NCI-H82 (cell line): ENCODE data around the gene ARHGEF5.
"Not testable (repeated sequence)": the region's sequence is repeated elsewhere in the genome, so short reads cannot be mapped to it uniquely, and the experiment has no call there.

Experiments
- DNase-seq: peaks from one replicate; lab custom pipeline; 2025; lab: John Stamatoyannopoulos, UW

The ARHGEF5 gene

DNA sequence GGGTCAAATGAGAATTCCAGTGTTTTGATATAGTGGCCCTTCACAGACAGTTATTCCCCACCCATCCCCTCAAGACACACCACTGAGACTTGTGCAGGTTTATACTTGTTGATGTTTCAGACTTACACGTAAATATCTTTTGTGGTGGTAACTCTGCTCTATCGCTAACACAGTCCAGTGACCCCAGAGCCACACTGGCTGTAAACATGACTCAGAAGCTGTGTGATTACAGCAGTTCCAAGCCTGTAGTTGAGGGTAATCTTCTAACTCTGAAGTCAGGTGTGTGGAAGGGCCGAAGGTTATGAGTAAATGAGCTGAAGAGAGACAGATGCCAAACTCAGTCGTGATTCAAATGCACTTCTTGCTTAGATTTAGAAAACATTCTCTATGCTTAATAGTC, 28.9 kb downstream of the ARHGEF5 start:
- DNase-seq, result no peak

DNA sequence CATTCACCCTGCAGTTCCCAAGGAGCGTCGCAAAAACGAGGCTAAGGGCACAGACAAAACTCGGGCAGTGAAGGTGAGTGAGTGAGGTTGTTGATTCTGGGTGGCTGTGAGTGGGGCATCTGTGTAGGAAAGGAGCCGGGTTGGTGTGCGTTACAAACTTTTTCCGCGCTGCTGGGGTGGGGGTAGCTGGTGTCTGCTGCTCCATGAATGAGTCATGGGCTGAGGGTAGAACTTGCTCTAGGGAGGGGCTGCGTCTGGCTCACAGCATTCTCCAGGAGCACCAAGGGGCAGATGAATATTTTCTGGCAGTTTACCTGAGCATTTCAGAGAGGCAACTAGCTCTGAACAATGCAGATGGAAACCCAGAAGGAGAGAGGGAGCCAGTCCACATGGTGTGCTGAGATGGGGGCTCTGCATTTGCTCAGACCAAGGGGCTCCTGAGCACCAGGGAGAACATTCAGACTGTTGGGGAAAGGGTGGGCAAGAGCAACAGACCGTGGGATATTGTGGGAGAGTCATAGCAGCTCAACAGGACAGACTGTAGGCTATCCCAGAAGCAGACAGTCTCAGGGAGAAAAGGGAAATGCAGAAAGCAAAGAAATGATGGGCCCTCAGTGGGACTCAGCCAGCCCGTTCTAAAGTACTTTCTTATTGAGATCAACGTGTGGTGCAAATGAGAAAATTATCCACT, 29.5 kb downstream of the ARHGEF5 start:
- no peak for DNase-seq

DNA sequence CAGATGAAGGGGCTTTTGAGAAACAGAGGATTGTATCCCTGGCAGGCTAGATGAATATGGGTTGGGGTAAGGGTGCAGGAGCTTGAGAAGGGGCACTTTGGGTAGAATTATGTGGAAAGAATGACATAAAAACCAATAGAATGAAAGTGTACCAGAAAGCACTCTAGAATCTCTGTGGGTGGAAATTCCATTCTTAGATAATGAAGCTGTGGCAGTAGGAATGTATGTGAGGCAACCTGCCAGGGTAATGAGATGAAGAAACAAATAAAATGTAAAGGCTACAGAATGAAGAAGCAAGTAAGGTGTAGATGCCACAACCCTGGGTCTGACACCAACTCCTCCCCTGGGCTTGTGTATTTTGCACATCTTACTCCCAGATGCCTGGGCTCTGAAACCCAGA, 31.5 kb downstream of the ARHGEF5 start:
- DNase-seq, result no peak

DNA sequence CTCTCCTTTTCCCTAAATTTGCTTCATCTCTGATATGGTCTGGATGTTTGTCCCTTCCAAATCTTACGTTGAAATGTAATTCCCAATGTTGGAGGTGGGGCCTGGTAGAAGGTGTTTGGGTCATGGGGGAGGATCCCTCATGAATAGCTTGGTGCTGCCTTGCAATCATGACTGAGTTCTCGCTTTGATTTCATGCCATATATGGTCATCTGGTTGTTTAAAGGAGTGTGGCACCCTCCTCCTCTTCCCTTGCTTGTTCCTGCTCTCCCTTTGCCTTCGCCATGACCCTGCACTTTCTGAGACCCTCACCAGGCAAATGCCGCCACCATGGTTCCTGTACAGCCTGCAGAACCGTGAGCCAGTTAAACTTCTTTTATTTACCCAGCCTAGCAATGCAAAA, 33.7 kb downstream of the ARHGEF5 start:
- DNase-seq, result no peak

DNA sequence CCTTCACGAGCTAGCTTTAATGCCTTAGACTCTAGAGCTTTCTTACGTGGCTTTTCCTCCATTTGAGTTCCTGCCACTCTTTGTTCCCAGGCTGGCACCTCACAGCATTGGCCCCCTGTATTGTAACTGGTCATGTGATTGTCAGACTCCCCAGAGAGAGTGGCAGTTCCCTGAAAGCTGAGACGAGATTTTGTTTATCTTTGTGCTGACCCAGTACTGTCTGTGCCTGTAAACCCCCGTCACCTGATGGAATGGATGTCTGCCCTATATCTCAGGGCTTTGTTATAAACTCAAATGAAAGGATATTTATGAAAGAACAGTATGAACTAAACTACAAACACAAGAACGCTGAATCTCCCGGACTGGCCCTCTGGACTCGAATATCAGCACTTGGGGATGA, 35.3 kb downstream of the ARHGEF5 start:
- DNase-seq, result no peak

DNA sequence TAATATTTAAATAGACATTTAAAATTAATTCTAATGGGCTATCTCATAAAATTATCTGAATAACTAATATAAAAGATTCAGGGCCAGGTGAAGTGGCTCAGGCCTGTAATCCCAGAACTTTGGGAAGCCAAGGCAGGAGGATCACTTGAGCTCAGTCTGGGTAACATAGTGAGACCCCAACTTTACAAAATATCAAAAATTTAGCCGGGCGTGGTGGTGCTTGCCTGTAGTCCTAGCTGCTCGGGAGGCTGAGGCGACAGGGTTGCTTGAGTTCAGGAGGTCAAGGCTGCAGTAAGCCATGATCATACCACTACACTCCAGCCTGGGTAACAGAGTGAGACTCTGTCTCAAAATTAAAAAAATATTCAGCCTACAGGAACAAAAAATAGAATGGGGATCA, 35.8 kb downstream of the ARHGEF5 start:
- no peak for DNase-seq

DNA sequence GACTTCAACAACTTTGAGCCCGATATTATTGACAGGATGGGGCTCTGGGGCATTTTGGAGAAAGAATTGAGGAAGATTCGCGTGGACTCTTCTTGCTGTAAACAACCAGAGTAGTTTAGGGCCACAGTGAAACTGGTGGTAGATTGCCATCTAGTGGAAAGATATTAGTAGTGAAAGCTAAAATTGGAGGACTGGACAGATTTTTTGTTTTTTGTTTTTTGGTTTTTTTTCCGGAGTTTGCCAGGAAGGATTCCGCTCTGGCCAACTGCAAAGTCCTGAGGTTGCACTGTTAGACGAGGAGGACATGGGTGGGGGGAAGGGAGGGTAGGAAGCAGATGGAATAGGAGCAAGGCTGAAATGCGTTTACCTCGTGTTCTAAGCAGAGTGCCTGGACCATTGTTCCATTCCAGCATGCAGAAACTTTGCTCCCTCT, 36.6 kb downstream of the ARHGEF5 start:
- DNase-seq, result peak; percentile 63

DNA sequence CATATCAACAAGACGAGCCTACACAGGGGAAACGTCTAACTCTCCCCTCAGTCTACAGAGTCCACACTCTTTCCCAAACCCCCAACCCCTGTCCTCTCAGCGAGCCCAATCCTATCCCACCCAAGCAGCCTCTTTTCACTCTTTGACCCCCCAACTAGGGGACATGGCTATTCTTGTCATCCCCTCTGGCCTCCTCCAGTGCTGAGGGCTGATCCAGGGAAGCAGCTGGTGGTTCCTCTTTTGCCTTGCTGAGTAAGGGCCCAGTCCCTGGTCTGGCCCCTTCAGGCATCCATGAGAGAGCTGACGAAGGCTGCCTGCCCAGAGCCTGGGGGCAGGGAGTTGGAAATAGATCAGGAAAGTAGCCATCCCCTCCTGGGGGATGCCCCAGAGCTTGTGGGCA, 41.9 kb downstream of the ARHGEF5 start:
- no peak for DNase-seq

DNA sequence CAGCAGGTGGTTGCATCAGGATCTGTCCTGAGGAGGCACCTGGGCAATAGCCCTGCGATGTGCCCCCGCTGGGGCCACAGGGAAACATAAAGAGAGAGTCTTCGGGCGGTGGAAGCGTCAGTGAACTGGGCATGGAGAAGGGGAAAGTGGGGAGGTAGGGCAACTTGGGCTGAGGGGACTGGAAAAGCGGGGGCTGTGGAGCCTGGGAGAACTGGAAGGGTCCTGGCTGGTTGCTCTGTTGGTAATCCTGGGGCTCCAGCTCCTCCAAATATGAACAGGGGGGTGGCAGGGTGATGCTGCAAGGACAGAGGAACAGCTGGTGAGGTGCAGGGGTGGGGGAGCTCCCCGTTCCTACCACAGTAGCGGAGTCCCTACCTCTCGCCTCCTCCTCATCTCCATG, 43.1 kb downstream of the ARHGEF5 start:
- DNase-seq, result no peak

DNA sequence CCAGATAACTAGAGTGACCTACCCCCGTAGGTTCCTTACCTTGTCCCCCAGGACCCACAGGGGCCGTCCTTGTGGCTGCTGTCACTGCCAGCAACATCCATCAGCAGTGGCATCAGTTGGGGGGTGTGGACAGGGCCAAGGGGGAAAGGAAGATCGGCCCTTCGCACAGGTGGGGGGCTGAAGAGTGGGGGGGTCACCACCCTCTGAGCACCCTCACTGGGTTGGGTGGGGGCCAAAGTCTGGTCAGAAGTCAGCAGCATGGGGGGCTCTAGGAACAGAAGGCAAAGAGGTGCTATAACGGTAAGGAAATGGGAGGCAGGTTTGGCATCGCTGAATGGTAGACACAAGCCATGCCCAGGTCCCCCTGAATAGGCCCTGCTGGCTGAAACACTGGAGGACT, 43.7 kb downstream of the ARHGEF5 start:
- no peak for DNase-seq

DNA sequence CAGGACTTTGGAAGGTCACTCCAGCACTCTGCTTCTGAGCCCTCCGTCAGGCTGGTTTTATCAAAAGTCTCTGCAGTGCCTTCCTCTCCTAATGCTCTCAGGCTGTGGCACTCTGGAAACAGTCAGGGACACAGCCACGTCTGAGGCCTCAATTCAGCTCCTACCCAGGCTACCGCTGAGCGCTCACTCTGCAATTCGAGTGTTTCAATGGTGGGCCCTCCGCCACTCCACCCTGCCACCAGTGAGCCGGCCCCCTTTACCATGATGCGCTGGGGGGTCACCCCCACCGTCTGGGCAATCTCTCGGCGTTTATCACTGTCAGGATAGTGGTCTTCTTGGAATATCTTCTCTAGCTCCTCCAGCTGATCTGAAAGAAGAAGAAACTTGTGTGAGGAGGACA, 44.7 kb downstream of the ARHGEF5 start:
- DNase-seq, result no peak

DNA sequence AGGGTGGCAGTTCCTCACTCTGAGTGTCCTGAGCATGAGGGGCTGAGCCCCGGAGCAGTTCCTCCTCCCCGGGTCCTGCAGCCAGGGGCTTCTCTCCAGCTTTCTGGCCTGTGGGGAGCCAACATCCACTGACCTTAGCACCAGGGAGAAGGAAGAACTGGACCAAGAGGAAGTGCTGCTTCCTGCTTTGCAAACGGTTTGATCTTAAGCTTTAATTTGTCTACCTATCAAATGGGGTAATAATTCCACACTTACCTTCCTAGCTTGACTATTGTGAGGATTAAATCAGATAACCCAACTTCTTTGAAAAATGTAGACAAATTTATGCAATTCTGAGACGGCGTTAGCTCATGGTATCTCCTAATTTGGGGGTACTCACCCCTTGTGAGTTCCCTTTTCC, 46.3 kb downstream of the ARHGEF5 start:
- no peak for DNase-seq

DNA sequence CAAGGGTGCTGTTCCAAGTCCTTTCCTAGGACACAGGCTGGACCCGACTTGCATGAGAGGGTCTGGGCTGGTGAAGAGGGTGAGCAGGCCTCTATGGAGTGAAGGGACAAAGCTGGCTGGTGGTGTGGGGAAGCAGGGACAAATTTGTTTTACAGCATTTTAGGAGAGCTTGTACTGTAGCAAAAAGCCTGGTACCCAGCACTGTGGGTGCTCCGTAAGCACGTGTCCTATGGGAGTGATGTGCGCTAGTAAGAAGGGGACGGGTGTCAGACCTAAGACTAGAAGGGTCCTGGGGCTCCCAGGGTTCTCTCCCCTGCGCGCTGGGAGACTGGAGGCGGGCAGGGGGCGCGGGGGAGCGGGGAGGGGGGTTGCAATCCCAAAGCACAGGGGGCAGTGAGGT, 47.9 kb downstream of the ARHGEF5 start:
- DNase-seq, result no peak

DNA sequence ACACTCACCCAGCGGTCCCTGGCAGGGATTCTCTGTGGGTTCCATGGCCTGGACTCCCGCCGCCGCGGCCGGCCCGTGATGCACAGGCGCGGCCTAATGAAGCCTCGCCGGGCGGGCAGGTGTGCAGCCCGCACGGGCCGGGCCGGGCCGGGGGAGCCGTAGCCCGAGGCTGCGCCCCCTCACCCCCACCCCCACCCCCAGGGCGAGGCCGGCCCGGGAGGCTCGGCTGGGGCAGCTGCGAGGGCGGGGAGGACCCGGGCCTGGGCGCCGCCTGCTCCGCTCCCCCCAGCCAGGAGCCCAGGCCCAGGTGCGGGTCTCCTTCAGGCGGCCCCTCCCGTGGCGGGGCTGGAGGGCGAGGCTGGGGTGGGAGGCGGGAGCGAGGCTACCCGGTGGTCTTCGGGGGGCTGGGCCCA, 48.5 kb downstream of the ARHGEF5 start, which contains the start of gene NOBOX:
Gene NOBOX (minus strand): TSS at position 45 of the 413 bp plus-strand sequence.
- no peak for DNase-seq

DNA sequence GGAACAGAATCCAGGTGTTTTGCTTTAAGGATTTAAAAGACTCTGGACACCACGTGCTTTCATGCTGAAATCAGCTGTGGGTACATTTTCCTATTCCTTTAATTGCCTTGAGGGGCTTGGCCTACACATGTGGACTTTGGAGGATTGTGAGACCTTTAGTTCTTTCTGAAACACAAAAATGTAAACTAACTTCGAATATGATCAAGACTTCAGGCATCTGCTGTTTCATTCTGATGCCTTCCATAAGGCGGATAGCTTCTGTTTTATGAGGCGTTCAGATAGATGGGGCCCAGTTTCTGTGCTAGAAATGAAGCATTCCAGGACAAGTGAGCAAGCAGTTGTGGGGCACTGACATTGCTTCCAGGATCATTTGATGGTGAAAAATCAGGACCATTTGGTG, 49.7 kb downstream of the ARHGEF5 start:
- DNase-seq, result no peak

DNA sequence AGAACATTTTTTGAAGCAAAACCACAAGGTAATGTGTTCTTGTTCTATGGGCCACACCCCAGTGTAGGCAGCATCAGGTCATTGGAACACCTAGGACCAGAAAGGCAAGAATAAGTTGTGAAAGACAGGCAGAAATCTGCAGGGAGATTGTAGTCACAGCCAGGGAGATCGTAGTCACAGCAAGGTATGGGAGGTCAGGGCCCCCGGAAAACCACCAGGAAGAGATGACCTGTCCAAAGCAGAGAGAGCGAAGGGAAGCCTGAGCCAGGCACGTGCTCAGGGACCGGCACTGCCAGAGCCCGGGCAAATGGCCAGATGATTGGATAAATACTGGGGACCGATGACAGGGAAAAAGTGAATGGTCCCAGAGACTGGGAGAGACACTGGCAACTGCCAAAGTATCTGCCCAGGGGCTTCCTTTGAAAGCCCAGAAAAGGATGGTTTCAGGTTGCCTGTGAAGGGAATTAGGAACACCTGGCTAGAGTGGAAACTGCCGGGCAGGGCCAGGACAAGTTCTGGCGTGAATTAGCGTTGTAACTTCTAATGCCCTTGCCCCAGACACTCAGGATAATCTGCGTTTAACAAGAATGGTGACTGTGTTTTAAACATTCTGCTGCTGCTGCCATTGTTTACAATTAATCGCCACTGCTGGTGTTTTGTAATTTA, 52.2 kb downstream of the ARHGEF5 start:
- DNase-seq, result peak; percentile 6

DNA sequence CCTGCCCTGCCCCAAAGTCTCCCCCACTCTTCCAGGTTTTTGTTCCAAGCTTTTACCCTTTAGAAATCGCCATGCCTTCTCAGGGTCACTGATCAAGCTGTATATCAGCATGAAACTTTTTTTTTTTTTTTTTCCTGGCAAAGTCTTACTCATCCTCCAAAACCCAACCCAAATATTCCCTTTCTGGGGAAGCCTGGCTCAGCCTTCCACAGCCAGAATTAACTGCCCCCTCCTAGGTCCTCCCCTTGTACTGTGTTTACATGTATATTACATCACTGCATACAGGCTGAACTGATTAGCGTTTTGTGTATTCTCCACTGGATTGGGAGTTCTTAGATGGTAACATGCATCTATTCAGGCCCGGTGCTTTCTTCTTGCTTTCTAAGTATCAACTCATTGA, 52.9 kb downstream of the ARHGEF5 start:
- DNase-seq, result no peak

DNA sequence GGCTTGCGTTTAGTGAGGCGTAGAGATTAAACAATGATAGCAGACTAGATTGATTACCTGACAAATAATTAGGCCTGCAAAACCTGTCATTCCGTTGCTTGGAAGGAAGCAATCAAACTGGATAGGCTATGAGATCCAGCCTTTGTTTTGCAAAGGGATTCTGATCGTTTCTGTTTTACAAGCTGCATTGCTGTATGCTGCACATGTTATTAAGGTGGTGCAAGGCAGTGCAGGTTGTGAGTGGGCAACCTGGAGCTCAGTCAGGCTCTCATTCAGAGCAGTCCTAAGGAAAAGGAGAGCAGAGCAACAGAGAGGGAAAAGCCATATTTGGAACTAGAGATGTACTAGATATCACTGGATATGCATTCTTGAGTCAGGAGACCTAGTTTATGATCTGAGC, 55.2 kb downstream of the ARHGEF5 start:
- no peak for DNase-seq

DNA sequence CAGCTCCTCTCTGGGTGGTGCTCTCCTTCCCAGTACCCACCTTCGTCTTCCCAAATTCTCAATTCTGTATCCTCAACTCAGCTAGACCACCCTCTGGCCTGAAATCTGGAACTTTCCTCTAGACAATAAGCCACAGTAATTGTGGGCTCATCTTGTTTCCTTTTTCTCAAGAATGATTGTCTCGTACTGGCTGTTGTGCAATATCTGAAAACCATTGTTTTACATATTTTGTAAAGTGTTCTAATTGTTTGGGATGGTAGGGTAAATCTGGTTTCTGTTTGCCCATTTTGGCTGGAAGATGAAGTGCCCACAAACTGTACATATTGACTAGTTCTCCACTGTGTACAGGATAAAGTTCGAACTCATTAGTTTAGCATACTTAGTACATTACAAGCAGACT, 59.6 kb downstream of the ARHGEF5 start:
- no peak for DNase-seq

DNA sequence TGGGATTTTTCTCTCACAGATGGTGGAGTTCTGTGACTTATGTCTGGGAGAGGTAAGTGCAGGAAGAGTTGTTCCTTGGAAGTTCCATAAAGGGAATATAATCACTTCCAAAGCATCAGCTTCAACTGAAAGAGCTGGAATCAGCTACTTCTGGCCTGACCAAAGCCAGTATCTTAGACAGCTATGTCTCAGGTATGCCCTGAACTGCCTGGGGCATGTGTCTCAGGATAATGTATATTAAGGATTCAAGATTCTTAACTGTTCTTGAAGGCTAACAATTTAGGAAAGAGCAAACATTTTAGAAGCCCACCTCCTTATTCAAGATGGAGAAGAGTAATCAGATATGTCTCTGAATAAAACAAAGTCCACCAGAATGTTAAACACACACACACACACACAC, 60.7 kb downstream of the ARHGEF5 start:
- no peak for DNase-seq

DNA sequence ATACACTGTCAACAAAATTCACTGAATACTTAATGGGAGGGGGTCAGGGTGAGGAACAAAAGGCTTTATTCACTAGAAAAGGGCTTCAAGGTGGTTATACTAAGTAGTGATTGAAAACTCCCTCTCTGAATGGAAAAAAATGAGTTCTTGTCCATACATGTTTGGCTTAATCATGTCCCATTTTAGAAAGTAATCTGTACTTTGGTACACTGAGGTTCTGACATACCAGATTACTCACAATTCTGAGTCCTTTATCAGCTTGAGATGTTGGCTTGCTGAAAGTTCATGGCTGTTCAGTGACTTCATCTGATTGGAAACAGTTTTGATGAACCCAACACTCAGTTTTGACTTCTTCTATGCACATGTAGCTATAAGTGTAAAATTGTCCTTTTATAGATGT, 61.1 kb downstream of the ARHGEF5 start:
- DNase-seq, result no peak

DNA sequence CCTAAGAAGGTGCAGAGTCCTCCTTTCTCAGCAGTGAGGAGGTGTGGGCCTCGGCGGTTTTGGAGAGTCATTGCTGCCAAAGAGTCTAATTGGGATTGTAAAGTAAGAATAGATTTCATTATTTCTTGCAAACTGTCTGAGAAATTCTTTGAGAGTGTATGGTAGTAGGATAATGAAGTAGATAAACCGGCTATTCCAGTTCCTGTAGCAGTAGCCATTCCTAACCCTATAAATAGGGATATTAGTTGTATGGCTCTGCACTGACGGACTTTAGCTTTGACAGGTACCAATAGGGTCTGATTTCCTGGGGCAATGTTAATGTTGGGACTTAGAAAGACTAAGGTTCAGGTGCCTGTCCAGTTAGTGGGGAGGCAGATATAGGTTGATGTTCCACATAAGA, 63.7 kb downstream of the ARHGEF5 start:
- DNase-seq, result not testable (repeated sequence)

DNA sequence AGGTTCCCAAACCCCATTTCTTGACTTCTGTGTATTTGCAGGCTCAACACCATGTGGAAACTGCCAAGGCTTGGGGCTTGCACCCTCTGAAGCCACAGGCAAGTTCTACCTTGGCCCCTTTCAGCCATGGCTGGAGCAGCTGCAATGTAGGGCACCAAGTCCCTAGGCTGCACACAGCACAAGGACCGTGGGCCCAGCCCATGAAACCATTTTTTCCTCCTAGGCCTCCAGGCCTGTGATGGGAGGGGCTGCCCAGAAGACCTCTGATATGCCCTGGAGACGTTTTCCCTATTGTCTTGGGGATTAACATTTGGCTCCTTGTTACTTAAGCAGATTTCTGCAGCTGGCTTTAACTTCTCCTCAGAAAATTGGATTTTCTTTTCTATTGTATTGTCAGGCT, 72.3 kb downstream of the ARHGEF5 start:
- DNase-seq, result not testable (repeated sequence)

DNA sequence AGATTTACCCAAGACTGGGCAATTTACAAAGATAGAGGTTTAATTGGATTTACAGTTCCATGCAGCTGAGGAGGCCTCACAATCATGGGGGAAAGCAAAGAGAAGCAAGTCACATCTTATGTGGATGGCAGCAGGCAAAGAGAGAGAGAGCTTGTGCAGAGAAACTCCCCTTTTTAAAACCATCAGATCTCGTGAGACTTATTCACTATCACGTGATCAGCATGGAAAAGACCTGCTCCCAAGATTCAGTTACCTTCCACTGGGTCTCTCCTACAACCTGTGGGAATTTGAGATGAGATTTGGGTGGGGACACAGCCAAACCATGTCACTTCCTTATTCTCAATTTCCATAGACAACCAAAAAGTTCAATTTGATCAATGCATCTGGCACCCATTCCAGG, 73.2 kb downstream of the ARHGEF5 start:
- DNase-seq, result no peak
